Non-pigmented ciliary epithelial cell (primary cell): ENCODE measurements around the gene NRARP.

Experiments
- DNase-seq: peaks from one replicate; pipeline ENCODE4 v3.0.0-alpha.2; 2010; ENCODE audit warnings: low read depth

NRARP gene

GRCh38 chr9:137297966-137298365 lies 4.1 kb downstream of the NRARP start:
- DNase-seq = no peak

- no peak for DNase-seq
Measured at GRCh38 chr9:137296670-137297664, 5.1 kb downstream of the NRARP start.

GRCh38 chr9:137295849-137296669 lies 6.0 kb downstream of the NRARP start:
- DNase-seq = no peak

DNA sequence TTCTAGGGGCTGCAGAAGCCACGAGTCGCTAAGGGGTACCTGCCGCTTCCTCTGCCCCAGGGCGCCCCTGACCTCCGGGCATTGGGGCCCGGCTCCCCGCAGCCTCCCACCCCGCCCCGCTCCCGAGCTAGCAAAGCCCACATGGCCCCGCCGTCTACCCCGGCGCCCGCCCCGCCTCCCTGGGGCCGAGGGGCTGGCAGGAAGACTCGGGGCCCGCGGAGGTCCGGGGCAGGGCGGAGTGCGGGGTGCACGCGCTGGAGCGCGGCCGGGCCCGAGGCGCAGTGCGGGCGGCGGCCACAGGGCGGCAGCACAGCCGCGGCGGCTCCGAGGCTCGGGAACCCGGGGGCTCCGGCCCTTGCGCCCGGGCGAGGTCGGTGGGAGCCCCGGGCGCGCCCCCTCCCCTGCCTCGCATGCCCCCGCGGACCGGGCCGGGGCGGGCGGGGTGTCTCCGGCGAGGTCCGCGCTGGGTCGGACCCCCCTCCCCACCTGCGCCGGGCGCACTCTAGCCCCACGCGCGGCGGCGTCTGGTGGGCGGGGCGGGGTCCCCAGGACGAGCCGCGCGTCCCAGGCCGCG lies 6.7 kb downstream of the NRARP start:
- DNase-seq = no peak

- DNase-seq = no peak
Measured at GRCh38 chr9:137294681-137295237, 7.3 kb downstream of the NRARP start.

GRCh38 chr9:137294091-137294680 lies 7.9 kb downstream of the NRARP start:
- no peak for DNase-seq

DNA sequence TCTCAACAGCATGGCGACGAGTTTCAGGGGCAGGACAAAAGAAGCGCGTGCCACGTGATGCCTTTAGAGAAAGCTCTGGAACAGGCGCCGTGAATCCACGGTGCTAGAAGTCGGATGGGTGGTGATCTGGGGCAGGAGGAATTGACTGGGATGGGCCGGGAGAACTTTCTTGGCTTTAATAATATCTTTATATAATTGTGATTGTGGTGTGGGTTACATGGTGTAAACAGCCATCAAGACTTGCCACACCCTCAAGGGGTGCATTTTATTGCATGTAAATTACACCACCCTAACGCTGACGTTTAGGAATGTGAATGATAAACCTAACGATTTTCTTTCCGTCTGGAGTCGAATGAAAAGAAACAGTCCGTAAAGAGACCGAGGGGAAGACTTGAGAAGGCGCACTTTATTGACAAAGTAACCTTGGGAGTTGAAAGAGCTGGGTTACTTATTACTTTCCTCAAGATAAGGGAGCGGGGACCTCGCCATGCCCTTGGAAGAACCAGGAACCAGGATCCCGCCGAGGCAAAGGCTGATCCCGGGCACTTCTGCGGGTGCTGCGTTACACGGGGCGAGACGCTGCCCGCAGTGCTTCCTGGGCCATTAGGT lies 8.5 kb downstream of the NRARP start:
- no peak for DNase-seq

DNA sequence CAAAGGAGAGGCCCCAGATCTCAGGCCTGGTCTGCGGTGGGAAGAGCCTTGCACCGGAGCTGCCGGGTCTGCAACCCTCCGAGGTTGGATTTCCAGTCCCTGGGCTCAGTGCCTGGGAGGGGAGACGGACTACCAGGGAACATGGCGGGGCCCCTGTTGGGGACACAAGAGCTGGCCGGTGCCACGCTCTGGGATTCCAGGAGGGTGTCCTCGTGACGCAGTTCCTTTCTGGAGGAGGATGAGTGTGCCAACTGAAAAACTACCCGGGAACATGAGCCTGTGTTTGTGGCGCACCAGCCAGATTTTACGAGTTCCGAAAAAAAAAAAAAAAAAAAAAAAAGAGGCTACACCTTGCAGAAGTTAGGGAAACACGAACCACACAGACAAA lies 9.0 kb downstream of the NRARP start:
- no peak for DNase-seq

DNA sequence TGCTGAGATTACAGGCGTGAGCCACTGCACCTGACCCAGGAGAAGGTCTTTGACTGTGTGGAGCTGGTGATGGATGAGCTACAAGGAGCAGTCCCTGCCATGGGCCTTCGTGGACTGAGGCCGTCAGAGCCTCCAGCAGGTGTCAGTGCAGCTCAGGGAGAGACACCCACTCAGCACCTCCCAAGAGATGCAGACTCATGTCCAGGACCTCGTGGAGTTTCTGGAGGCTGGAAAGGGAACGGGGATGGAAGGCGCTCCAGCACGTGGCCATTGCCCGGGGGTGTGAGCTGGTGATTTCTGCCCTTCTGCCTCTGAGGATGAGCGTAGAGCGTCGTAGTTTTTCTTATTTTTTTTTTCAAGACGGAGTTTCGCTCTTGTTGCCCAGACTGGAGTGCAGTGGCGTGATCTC lies 15.1 kb downstream of the NRARP start:
- no peak for DNase-seq

GRCh38 chr9:137281345-137282116 lies 20.5 kb downstream of the NRARP start:
- no peak for DNase-seq

DNA sequence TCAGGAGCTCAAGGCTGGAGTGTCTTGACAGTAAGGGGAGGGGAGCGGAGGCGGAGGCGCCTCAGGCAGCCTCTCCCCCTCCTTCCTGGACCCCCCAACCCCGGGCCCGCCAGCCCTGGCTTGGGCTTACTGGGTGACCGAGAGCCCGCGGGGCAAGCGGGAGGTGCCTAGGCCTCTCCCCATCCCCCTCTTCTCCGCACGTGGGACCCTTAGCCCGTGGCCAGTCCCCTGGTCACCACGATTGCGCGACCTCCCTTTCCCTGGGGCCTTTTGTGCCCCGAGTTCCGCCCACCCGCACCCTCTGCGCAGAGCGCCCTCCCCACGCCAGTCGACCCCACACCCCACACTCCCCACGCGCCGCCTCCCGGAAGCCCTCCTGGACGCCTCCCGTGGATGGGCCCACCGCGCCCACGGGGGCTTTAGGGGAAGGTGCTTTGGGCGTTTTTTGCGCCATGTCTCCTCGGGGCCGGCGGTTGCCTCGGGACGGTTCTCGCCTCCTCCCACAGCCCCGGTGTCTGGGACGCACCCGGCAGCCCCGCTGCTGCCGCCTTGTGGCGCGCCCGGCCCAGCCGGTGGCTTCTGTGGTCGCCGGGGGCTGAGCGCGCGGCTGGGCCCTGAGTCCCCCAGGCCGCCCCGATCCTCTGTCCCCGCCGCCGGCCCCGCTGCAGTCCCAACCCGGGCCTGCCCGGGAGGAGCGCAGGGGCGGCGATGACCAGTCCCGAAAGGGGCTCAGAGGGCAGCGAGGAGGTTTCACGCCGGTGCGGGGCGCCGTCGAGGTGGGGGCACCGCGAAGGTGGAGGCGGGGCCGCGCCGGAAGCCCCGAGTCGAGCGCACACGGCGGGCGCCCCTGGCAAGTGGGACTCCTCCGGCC lies 21.4 kb downstream of the NRARP start:
- no peak for DNase-seq

DNA sequence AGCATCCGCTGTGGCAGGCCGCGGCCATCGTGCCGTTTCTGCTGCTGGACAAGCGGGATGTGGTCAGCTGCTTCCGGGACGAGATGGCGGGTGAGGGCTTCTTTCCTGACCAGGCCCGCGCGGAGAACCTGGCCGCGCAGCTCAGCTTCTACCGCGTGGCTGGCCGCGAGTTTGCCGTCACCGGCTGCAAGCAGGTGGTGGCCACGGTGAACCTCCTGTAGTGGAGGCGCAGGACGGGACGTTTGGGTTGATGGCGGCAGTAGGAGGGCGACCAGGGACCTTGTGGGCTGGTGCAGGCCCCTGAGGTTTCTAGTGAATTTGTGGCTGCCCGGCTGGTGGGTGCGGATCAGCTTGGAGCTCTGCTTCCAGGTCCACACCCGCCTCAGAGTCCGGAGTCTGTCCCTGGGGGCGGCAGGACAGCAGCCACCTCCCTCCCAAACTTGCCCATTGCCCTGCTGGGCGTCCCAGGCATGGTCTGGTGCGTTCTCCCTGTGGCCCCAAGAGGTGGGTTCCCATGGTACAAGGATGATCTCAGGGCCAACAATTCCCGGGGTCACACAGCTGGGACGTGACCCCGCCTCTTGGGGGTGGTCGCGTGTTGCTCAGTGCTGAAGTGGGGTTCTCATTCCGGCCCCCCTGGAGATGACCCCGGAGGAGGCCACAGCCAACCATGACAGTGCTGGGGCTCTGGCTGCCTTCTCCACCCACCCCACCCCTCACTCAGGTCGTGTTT lies 22.2 kb downstream of the NRARP start:
- no peak for DNase-seq

- DNase-seq = no peak
Measured at GRCh38 chr9:137278721-137279711, 23.1 kb downstream of the NRARP start.

DNA sequence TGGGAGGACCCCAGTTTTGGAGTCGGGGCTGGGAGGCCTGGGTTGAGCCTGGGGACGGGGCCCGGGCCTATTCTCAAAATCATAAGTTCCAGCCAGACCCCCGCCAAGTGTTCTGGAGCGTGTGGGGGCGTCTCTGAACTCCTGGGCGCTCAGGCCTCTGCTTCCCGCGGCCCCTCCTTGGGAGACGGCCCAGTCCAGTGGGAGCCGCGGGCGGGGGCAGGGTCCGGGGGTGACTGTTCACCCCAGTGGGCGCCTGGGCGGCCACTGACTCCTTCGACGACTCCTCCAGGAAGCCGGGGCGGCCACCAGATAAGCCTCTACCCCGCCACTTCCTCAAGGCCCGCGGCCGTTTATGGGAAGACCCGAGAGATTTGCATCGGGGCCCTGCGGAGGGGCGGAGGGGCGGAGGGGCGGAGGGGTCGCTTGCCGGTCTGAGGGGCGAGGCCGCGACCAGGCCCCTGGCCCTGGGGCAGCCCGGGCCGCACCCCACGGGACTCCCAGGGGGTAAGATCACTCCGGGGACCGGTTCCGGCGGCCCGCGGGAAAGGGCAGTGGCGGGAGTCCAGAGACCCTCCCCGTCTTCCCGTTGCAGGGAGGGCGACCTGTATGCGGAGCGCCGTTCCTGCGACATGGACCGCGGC lies 23.9 kb downstream of the NRARP start:
- DNase-seq = no peak

DNA sequence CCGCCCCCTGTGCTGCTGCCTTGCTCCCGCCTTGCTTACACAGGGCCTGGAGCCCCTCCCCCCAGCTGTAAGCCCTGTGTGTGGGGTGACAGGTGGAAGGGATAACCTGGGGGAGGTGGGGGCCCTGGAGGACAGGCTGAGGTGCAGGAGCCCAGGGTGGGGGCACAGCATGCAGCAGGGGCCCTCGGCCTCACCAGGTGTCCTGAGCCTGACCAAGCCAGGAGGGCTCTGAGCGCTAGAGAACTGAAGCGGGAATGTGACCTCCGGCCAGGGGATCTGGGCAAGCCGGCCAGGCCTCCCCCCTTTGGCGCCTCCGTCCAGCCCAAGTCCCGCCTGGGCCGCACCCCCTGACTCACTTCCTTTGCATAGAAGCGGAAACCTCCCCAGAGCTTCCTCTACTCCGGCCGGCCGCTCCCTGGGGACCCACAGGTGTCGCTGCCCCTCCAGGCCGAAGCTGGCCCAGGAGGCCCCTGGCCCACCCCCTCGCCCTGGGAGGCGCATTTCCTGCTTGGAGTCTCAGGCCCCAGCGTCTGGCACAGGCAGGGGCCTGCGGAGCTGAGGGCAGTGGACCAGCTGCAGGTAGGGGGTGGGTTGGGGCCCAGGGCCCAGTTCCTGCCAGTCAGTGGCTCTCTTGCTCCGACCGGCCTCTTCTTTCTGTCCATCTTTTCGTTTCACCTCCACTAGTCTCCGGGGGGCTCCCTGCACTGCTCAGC lies 24.6 kb downstream of the NRARP start, which contains the start of gene TOR4A:
Gene TOR4A, plus strand, starts transcription at position 398 of the 713 bp plus-strand sequence. CDS start 964 bp downstream, outside the sequence.
- DNase-seq = no peak
